ENCODE measurements around the gene TJP2.

TJP2 gene

DNA sequence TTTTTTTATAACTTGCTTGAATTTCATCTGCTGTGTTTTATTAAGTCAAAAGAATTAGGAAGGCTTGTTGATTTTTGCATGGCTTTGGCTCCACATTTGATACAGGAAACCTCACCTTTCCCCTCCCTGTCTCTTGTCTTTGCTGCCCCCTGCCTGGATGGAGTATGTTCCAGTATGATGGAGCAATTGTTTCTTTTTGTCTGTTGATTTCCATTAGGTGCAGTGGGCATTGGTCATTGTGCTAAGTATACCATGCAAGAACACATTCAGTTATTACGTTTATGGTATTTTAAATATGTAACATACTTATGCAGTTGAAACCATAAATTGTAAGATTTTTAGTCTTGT lies 19.6 kb downstream of the TJP2 start:
- no peak for DNase-seq

DNA sequence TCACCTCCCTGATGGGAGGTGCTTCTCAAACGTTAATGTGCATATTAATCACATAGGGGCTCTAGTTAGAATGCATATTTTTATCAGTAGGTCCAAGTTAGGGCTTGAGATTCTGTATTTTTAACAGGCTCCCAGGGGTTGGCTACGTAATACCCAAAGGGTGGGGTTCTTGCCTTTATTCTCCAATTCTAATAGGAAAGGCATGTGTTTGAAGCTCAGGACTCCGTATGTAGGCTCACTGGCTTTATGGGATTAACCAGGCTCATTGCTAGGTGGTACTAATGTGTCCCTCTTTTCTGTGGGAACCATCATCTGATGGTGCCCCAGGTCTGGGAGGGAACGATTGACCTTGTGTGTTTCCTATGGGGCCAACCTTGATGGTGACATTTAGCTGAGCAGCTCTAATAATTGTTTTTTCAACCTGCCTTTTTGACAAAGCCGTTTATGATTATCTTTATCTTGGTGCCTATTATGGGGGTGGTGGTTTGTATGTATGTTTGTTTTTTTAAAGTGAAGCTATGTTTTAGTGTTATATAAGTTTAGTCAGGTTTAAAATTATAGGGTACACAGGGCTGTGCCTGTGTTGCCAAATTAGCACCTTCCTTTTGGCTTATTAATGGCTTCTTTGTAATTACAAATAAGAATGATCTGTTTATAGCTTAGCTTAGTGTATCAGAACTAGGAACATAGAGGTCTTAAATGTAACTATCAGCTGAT lies 20.8 kb downstream of the TJP2 start:
- no peak for DNase-seq

DNA sequence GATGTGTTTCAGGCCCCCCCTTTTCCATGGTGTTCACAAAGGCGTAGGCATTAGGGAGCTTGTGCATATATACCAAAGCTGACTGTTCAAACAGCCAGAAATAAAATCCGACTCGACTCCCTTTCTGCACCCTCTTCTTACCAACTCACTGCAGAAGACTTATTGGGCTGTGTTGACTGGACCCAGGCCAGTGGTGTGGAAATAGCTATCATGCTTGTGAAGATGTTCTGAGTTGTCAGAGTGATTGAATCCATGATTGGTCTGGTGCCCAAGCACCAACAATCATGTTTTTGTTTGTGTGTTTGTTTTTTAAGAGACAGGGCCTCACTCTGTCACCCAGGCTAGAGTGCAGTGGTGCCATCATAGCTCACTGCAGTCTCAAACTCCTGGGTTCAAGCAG lies 21.6 kb downstream of the TJP2 start:
- DNase-seq, result no peak

DNA sequence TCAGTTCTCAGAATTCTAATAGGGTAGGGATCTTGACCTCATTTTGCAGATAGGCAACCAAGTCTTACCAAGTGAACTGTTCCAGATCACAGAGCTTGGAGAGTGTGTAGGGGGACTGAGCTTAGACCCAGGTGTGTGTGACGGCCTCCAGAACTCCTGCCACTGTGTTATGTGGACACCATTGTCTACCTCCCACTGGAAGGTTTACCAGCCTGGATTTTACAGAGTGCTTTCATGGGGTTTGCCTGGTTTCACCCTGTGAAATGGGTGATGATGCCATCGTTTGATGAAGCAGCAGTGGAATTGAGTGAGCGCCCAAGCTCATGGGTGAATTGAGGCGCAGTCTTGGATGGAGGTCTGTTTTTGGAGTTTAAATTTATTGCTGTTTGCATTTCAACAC lies 23.6 kb downstream of the TJP2 start:
- DNase-seq, result no peak

DNA sequence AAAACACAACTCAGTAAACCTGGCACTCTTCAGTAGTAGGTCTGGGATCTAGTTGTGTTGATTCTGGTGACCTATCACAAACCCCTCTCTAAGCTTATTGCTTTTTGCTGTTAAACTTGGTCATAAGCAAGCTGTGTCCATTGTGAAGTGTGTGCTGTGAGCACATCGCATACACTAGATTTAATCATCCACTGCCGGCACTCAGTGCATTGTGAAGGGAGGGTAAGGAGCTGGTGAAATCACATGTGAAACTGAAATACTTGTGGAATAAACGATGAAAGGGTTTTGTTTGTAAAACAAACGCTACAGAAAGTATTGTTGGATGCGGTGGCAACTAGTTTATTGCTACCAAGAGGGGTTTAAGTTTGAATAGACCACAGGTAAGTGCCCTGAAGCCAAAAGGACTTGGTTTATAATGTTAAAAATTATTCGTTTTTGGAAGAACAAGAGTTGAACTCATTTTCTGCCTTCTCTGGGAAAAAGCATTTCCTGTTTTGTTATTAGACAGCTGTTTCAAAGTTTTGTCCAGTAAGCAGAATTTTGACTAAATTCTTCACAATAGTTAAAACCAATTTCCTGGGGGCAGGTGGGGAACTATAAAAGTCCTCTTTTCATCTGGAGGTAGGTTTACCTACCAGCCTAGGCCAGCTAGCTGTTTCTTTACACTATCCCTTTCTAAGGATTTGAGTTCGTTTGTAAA lies 24.6 kb downstream of the TJP2 start:
- DNase-seq, result no peak

DNA sequence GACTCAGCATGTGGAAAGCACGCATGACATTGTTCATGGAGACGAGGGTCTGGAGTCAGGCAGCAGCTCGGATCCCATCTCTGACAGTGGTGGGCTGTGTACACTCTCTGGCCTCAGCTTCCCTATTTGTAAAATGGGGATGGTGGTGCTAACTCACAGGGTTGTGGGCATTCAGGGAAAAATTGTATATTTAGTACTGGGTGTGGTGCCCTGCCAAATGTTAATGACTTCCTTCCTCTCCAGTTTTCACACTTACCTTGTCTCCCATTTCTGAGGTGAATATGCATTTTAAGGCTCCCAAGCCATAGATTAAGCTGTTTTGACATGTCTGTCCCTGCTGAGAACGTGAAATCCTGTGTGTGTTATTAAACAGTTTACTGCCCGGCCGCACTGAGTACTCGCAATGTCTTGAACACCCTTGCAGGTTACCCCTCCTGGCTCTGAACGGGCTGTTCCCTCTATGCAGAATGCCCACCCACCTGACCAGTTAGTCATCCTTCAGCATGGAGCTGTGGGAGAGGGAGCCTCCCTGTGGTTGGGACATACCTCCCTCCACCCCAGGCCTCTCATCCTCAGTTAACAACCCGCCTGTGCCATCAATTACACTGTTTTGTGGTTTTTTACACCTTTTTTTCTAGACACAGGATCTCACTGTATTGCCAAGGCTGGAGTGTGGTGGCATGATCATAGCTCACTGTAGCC lies 25.8 kb downstream of the TJP2 start:
- no peak for DNase-seq

DNA sequence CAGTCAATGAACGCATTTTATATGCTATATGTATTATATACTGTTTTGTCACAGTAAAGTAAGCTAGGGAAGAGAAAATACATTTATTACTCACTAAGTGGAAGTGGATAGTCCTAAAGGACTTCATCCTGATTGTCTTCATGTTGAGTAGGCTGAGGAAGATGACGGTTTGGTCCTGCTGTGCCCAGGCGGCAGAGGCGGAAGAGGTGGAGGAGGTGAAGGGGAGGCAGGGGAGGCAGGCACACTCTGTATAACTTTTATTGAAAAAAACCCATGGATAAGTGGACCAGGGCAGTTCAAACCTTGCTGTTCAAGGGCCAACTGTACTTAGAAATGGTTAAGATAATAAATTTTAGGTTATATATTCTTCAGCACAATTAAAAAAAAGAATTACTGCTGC lies 28.5 kb downstream of the TJP2 start:
- DNase-seq, result no peak

DNA sequence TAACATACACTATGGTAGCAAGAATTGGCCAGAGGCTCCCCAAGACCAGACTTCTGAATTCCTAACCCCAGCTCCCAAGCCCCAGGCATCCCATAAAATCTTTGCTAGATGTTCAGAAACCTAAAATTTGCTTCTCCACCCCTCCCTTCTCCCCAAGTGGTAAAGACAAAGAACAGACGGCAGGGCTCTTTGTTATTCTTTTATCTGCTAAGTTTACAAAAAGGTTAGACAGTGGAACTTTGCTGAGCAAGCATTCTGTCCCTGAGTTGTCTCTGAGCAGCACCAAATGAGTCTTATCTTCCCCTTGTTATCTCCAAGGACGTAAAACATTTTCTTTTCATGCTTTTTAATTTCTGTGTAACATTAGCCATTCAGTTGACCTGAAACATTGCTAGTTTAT lies 30.2 kb downstream of the TJP2 start:
- no peak for DNase-seq

DNA sequence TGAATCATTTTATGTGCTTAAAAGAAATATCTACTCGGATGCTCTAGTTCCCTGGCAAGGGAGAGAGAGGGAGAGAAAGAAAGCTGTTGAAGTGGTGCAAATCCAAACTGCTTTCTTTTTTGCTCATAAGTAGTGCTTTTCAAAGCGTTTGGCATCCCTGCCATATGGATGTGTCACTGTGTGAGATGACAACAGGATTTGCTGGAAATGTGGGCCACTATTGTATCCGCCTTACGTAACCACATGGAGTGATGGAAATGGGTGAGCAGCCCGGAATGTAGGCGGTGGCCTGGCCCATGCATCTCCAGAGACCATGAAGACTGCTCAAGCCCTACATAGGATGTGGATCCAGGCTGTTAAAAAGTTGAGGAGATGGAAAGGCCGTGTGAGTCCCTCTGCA lies 30.8 kb downstream of the TJP2 start:
- DNase-seq, result no peak

DNA sequence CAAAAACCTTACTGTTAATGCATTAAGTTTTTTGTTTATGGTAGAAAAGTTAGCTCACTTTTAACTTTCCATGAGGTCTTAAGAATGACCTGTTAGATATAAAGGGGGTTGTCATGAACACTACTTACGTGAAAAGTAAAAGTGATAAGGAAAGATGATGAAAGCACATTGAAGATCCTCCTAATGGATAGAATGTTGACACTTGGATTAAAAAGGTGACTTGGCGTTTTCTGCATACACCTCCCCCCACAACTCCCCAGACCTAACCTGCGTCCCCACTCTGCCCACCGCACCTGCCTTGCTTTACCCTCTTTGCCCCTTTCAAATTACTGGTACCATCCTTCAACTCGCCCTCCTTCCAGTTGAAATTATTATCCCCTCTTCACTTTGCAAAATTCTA lies 32.0 kb downstream of the TJP2 start:
- DNase-seq, result no peak

DNA sequence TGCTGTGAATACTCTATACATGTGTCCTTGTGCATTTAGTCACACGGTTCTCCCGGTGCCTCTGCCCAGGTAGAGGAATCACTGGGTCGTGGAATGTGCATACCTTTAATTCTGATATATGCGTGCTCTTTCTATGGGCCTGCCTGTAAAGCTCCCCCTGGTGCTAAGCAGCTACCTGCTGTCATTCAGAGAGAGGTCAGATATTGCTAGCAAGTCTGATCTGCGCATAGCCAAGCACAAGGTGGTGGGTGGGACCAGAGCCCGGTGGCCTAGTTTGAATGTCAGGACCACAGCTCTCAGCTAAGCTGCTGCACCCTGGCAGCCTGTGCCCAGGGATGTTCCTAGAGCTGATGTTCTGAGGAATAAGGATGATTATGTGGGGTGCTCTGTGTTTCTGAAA lies 33.4 kb downstream of the TJP2 start:
- no peak for DNase-seq

DNA sequence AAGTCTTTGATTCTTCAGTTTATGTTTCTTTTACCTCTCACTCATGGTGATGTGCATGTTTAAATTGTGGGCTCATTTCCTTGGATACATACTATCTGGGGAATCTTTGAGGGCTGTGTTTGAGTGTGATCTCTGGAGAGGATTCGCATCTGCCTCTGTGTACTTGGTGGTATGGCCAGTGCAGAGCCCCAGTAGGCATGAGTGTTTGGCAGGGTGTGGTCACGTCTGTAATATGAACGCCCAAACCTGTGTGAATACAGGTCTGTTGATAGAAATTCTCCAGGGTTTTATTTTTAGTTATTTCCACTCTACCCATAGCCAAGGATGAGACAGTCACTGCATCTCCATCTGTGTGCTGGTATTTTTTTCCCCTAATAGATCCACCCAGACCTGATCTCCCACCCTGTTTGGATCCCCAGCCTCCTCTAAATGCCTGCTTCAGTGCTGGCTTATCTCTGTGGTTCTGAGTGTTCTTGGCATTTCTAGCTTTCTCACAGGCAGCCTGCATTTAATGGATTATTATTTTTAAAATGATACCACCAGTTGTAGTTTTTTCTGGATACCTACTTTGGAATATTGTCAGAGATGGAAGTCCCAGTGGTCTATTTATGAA lies 37.5 kb downstream of the TJP2 start:
- no peak for DNase-seq

DNA sequence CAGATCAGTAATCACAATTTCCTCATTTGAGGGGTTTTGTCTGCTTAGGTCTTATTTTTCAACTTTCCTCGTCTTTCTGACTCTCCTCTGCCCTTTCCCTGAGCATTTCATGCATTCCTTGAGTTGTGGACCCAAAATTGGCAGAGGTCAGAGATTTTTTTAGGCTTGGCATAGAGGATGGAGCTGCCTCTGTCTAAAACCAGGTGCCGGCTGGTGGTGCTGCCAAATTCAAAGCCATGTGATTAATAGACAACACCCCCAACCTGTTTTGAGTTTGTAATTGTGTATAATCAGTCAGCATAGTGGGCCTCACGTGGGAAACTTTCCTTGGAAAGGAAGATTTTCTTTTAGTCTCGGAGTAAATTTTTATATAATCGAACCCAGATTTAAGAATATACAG lies 39.6 kb downstream of the TJP2 start:
- DNase-seq, result no peak

DNA sequence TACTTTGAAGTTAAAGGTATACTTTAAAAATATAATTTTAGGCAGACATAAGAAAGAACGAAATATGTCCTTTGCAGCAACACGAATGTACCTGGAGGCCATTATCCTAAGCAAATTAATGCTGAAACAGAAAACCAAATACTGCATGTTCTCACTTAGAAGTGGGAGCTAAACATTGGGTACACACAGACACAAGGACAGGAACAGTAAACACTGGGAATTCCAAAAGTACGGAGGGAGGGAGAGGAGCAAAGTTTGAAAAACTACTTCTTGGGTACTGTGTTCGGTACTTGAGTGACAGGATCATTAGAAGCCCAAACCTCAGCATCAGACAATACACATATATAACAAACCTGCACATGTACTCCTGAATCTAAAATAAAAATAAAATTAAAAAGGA lies 40.9 kb downstream of the TJP2 start:
- DNase-seq, result no peak

DNA sequence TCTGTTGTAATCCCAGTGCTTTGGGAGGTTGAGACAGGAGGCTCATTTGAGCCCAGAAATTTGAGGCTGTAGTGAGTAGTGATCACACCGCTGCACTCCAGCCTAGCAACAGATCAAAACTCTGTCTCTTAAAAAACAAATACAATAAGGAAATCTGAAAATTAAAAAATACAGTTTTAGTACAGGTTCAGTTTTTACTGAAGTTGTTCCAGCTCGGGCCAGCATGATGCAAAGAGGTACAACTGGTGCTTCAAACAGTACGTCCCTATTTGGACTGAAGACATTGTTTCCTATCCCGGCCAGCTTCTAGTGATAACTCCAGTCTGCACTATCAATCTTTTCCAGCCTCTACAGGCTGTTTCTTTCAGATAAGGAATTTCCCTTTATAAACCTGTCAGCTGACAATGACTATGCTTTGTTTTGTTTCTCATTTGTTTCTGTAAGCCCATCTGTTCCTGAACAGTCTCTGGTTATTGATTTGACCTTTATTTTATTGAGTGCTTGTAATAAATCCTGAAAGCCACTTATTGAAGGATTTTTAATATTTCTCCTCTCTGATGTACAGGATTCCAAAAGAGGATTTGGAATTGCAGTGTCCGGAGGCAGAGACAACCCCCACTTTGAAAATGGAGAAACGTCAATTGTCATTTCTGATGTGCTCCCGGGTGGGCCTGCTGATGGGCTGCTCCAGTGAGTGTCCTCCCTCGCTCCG lies 41.9 kb downstream of the TJP2 start:
- no peak for DNase-seq

DNA sequence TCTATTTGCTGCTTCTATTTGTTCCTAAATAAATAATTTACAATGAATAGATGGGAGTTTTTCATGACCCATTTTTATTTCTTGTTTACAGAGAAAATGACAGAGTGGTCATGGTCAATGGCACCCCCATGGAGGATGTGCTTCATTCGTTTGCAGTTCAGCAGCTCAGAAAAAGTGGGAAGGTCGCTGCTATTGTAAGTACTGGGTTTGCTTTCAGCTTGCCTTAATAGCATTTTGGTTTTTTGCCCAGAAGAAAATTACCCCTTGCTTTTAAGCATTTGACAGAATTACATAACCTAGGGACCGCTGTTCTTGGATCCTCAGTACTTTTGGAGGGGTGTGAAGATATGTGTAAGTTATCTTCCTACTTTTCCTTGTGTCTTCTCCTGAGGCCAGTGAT lies 44.1 kb downstream of the TJP2 start:
- no peak for DNase-seq

DNA sequence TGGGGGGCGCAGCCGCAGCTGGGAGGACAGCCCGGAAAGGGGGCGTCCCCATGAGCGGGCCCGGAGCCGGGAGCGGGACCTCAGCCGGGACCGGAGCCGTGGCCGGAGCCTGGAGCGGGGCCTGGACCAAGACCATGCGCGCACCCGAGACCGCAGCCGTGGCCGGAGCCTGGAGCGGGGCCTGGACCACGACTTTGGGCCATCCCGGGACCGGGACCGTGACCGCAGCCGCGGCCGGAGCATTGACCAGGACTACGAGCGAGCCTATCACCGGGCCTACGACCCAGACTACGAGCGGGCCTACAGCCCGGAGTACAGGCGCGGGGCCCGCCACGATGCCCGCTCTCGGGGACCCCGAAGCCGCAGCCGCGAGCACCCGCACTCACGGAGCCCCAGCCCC lies 47.0 kb downstream of the TJP2 start:
- DNase-seq, result no peak

DNA sequence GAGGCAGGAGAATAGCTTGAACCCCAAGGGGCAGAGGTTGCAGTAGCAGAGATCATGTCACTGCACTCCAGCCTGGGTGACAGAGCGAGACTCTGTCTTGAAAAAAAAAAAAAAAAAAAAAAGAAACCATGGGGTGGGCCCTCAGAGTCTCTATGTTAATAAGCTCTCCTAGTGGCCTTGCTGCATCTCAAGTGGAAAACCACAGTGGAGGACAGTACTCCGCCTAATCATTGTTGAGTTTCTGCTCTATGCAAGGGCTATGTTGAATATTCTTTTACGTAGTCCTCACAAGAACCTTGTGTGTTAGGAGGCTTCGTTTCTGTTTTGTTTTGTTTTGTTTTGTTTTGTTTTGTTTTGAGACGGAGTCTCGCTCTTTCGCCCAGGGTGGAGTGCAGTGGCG lies 48.9 kb downstream of the TJP2 start:
- DNase-seq, result no peak

DNA sequence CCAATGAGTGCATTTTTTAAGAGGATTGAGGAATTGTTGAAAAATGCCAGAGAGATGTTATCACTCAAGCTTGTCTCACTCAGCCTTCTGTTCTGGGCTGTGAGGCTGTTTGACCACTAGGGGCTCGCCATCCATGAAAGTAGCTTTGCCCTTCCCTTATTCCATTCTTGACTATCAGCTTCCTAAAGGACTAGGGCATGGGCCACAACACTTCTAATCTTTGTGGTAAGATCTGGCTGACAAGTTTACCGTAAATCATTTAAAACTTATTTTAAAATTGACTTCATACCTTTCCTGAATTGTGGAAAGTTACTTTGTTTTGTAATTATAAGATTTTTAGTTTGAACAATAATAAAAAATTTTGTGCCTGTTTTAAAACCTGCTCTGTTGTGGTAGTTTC lies 49.5 kb downstream of the TJP2 start:
- no peak for DNase-seq

DNA sequence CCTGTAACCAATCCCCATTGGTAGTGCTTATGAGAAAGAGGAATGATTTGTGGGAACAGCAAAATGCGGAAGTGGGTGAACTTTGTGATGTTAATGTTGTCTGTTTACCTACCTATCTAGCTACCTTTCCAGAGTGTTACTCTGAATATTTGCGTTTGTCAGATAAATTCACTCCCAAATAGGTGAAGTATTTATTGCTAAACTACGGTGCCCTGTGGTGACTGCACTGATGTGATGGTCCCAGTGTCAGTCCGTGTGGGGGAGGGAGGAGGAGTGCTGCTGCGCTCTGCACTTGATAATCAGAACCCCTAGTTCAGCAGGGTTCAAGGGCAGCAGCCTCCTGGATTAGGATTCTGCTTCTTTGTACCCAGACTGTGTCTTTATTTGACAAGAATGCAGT lies 55.3 kb downstream of the TJP2 start:
- no peak for DNase-seq

DNA sequence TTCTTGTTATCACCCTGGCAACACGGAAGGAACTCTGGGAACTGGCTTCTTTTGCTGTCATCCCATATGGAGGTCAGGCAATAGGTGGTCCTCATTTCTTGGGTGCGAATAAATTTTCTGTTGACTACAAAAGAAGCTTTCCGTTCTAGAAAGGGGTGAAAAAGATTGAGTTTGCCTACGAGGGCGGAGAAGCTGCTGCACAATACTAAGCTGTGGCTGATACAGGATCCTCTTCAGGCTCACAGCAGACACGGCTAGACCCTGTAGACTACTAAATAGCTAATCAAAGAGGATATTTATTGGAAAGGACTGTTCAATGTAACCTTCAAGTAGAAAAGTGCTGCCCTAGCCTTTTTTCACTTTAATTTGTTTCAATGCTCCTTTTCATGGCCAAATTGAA lies 58.1 kb downstream of the TJP2 start:
- DNase-seq, result no peak

DNA sequence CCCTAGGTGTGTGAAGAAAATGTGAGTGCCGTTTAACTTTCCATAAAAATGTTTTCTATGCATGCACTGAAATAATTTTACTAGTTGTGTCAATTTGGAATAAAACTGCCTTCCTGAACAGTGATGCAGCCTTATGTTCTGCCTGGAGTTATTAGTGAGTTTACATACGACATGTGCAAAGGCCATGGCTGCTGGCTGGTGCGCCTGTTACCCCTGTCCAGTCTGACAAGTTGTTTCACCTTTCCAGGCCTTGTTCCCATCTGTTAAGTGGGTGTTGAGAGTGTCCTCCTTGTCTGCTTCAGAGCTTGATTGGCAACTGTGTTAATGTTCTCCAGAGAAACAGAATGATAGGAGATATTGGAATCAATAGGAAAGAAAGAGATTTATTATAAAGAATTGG lies 60.6 kb downstream of the TJP2 start:
- no peak for DNase-seq

DNA sequence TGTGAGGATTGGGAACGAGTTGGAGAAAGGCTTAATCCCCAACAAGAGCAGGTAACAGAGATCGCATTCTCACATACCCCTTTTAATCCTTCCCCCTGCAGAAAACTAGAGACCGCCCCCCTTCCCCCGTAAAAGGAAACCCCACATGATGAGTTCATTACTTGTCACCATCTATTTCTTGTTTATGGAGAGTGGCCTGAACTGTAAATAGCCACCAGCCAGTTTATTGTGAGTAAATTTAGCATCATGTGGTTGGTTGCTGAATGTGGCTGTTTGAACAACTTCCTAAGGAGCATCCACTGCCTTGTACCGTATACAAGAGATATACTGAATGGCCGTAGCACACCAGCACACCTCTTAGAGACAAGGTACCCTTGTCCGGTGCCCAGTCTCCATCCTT lies 62.1 kb downstream of the TJP2 start:
- DNase-seq, result no peak

All from activated gamma-delta T cell treated with Interleukin-2 at 50 U/mL for 16 hours (primary cell).